ENCODE data around the gene BAK1. TPM values are rescaled to one million over a fixed set of nuclear protein-coding genes. Genes with fewer than 3 reads are reported as not detected.

The BAK1 gene
- total RNA-seq, 4 donors from 2014 or later, result 4.2 to 15.1 (median 6.8) TPM

DNA sequence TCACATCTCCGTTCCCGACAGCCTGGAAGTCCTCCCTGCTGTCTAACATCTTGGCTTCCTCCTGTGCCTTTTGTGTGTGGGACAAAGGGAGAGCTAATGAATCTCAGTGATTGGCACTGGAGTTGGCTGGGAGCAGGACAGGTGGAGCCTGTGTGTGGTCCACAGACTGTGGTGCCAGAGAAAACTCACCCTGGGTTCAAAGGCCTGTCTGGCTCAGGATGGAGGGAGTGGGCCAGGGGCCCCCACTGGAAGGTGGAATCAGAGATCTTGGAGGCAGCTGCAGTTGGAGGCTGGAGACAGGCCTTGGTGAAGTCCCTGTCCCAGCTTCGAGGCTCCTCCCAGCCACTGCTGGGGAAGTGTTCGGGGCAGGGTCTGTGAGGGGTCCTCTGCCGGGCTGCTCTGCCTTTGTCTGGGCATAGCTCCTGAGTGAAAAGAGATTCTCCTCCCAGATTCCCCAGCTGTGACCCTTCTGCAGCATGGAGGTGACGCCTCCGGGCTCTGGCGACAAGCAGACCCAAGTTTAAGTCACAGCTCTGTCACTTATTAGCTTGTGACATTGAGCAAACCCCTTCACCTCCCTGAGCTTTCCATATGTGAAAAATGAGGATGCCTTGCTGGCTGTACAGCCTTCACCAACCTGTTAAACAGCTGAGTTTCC, 27.2 kb upstream of the BAK1 start:
- TF ChIP-seq, protein P1, sequence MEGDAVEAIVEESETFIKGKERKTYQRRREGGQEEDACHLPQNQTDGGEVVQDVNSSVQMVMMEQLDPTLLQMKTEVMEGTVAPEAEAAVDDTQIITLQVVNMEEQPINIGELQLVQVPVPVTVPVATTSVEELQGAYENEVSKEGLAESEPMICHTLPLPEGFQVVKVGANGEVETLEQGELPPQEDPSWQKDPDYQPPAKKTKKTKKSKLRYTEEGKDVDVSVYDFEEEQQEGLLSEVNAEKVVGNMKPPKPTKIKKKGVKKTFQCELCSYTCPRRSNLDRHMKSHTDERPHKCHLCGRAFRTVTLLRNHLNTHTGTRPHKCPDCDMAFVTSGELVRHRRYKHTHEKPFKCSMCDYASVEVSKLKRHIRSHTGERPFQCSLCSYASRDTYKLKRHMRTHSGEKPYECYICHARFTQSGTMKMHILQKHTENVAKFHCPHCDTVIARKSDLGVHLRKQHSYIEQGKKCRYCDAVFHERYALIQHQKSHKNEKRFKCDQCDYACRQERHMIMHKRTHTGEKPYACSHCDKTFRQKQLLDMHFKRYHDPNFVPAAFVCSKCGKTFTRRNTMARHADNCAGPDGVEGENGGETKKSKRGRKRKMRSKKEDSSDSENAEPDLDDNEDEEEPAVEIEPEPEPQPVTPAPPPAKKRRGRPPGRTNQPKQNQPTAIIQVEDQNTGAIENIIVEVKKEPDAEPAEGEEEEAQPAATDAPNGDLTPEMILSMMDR (IDR thresholded peaks at IDR 0.05; ENCODE audit: low read depth), result no peak

- TF ChIP-seq, protein P1 (IDR thresholded peaks at IDR 0.05; ENCODE audit: low read depth), result no peak
These were observed 26.6 kb upstream of the BAK1 start for GRCh38 chr6:33606642-33607041.

DNA sequence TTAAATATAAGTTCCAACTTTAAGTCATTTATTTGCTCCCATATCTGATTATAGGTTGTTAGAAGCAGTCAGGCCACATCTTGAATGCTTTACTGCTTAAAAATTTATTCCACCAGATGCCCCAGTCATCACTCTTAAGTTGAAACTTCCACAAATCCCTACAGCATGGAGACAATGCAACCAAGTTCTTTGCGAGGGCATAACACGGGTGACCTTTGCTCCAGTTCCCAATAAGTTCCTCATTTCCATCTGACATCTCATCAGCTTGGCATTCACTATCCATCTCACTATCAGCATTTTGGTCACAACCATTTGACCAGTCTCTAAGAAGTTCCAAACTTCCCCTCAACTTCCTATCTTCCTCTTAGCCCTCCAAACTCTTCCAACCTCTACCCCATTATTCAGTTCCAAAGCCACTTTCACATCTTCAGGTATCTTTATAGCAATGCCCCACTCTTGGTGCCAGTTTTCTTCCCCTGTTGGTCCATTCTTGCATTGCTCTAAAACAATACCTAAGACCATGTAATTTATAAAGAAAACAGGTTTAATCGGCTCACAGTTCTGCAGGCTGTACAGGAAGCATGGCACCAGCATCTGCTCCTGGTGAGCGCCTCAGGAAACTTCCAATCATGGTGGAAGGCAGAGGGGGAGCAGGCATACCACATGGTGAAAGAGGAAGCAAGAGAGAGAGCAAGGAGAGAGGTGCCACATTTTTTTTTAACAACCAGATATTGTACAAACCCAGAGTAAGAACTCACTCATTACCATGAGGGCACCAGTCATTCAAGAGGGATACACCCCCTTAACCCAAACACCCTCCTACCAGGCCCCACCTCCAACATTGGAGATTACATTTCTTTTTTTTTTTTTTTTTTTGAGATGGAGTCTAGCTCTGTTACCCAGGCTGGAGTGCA, 25.1 kb upstream of the BAK1 start:
- TF ChIP-seq, protein P1 (IDR thresholded peaks at IDR 0.05; ENCODE audit: low read depth), result no peak

GRCh38 chr6:33602180-33602579, 22.1 kb upstream of the BAK1 start:
- TF ChIP-seq, protein P1 (IDR thresholded peaks at IDR 0.05; ENCODE audit: low read depth), result no peak

DNA sequence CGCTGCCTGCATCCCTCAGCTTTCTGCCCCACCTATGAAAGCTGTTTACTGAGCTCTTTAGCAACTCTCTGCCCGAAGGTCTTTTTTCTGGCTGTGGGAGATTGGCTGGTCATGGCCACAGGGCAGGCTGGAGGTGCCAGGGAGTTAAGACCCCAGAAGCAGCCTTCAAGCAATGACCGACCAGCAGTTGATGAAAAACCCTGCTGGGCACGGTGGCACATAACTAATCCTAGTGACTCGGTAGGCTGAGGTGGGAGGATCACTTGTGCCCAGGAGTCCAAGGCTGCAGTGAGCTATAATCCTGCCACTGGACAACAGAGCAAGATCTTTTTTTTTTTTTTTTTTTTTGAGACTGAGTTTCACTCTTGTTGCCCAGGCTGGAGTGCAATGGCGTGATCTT, 20.7 kb upstream of the BAK1 start:
- TF ChIP-seq, protein P1 (IDR thresholded peaks at IDR 0.05; ENCODE audit: low read depth), result no peak

DNA sequence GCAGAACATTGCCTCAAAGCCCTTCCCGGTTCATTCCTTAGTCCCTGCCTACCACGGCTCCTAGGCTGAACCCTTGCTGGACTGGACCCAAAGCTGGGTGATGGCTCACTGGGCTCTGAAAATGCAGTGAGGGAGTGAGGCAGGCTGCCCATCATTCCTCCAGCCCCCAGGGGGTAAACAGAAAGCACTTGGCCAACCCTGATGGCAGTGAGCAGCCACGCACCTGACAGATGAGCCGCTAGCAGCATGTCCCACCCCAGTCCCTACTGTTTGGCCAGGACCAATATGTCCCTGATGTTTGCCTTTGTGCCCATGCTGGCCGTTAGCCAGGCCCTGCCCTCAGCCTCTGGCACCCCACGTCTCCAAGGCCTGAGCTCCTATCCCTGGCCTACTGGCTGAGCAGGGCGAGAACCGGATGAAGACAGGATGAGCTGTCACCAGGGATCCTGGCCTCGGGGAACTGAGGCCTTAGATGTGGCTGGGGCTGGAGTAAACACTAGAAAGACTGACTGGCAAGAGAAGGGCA, 19.4 kb upstream of the BAK1 start:
- TF ChIP-seq, protein P1 (IDR thresholded peaks at IDR 0.05; ENCODE audit: low read depth), result no peak
